Hepatocyte (in vitro differentiated cells): ENCODE measurements around the gene PTPRD.

ENCODE experiments used
- EZH2 ChIP-seq: fragments of 200-600 bp; sonication (generic); IDR thresholded peaks from 2 replicates; pipeline ENCODE4 v1.6.1; 2016; ENCODE audit warnings: antibody characterized with exemption, mild to moderate bottlenecking, borderline replicate concordance
- EZH2phosphoT487 ChIP-seq: fragments of 200-600 bp; sonication (generic); IDR thresholded peaks from one replicate; pipeline ENCODE4 v1.6.1; 2018; ENCODE audit warnings: antibody characterized with exemption, mild to moderate bottlenecking, low read depth, moderate library complexity; ENCODE audit not compliant: unreplicated experiment, severe bottlenecking
- TF ChIP-seq, protein P1 (sequence below): fragments of 200-600 bp; sonication (generic); IDR thresholded peaks from 2 replicates; pipeline ENCODE4 v1.5.1; 2016; ENCODE audit warnings: antibody characterized with exemption, mild to moderate bottlenecking; ENCODE audit not compliant: poor library complexity

DNA sequence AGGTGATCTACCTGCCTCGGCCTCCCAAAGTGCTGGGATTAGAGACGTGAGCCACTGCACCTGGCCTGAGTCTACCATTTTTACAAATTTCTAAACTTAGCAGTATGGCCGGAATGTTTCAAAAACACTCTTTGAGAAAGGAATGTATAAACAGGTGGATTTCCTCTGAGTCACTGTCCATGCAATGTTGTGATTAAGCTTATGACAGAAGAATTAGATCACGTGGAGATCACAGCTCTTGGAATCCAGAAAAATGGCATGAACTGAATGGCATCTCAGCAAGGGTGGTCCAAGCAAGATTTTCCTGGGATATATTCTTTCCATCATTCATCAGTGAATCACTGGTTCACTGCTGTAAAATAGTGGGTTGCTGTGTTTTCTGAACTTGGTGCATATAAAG, 865.0 kb downstream of the PTPRD start:
- TF ChIP-seq, protein P1, sequence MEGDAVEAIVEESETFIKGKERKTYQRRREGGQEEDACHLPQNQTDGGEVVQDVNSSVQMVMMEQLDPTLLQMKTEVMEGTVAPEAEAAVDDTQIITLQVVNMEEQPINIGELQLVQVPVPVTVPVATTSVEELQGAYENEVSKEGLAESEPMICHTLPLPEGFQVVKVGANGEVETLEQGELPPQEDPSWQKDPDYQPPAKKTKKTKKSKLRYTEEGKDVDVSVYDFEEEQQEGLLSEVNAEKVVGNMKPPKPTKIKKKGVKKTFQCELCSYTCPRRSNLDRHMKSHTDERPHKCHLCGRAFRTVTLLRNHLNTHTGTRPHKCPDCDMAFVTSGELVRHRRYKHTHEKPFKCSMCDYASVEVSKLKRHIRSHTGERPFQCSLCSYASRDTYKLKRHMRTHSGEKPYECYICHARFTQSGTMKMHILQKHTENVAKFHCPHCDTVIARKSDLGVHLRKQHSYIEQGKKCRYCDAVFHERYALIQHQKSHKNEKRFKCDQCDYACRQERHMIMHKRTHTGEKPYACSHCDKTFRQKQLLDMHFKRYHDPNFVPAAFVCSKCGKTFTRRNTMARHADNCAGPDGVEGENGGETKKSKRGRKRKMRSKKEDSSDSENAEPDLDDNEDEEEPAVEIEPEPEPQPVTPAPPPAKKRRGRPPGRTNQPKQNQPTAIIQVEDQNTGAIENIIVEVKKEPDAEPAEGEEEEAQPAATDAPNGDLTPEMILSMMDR = no peak
- TF ChIP-seq EZH2phosphoT487 (no peak), EZH2 (no peak)
